ENCODE measurements around the gene USP12.
"Not testable (repeated sequence)": the region's sequence is repeated elsewhere in the genome, so short reads cannot be mapped to it uniquely, and the experiment has no call there.

The USP12 gene

GRCh38 chr13:27076421-27076820 lies 95.2 kb downstream of the USP12 start:
- peak; percentile 59 for DNase-seq (ENCODE audit: low read depth)

GRCh38 chr13:27073186-27073585 lies 98.4 kb downstream of the USP12 start:
- DNase-seq (ENCODE audit: low read depth), result no peak

- not testable (repeated sequence) for DNase-seq (ENCODE audit: low read depth)
Measured at GRCh38 chr13:27066123-27066522, 105.5 kb downstream of the USP12 start.

GRCh38 chr13:27065582-27065981 lies 106.0 kb downstream of the USP12 start:
- no peak for DNase-seq (ENCODE audit: low read depth)

- no peak for DNase-seq (ENCODE audit: low read depth)
Measured at GRCh38 chr13:27064252-27064995, 107.2 kb downstream of the USP12 start.

- no peak for DNase-seq (ENCODE audit: low read depth)
Measured at GRCh38 chr13:27057817-27058216, 113.8 kb downstream of the USP12 start.

- no peak for DNase-seq (ENCODE audit: low read depth)
Measured at GRCh38 chr13:27055526-27055925, 116.1 kb downstream of the USP12 start.

GRCh38 chr13:27054760-27055159 lies 116.9 kb downstream of the USP12 start:
- DNase-seq (ENCODE audit: low read depth), result no peak

- DNase-seq (ENCODE audit: low read depth), result peak; percentile 70
Measured at GRCh38 chr13:27053902-27054595, 117.6 kb downstream of the USP12 start.

GRCh38 chr13:27053210-27053884 lies 118.3 kb downstream of the USP12 start:
- DNase-seq (ENCODE audit: low read depth), result no peak

- DNase-seq (ENCODE audit: low read depth), result no peak
Measured at GRCh38 chr13:27052551-27053208, 118.9 kb downstream of the USP12 start.

GRCh38 chr13:27047081-27047480 lies 124.5 kb downstream of the USP12 start:
- no peak for DNase-seq (ENCODE audit: low read depth)

- no peak for DNase-seq (ENCODE audit: low read depth)
Measured at GRCh38 chr13:27044837-27045570, 126.6 kb downstream of the USP12 start.

- DNase-seq (ENCODE audit: low read depth), result peak; percentile 95
Measured at GRCh38 chr13:27043013-27043412, 128.6 kb downstream of the USP12 start.

GRCh38 chr13:27041341-27041740 lies 130.3 kb downstream of the USP12 start:
- DNase-seq (ENCODE audit: low read depth), result no peak

GRCh38 chr13:27040826-27041108 lies 130.8 kb downstream of the USP12 start:
- no peak for DNase-seq (ENCODE audit: low read depth)

GRCh38 chr13:27039171-27039701 lies 132.4 kb downstream of the USP12 start:
- DNase-seq (ENCODE audit: low read depth), result no peak

GRCh38 chr13:27038323-27038722 lies 133.3 kb downstream of the USP12 start:
- peak; percentile 84 for DNase-seq (ENCODE audit: low read depth)

- no peak for DNase-seq (ENCODE audit: low read depth)
Measured at GRCh38 chr13:27037571-27037970, 134.0 kb downstream of the USP12 start.

- no peak for DNase-seq (ENCODE audit: low read depth)
Measured at GRCh38 chr13:27037171-27037570, 134.4 kb downstream of the USP12 start.

- no peak for DNase-seq (ENCODE audit: low read depth)
Measured at GRCh38 chr13:27036236-27036981, 135.2 kb downstream of the USP12 start.

Data from iris pigment epithelial cell (primary cell).